ENCODE measurements around the gene NUS1.
"Not testable (repeated sequence)": the region's sequence is repeated elsewhere in the genome, so short reads cannot be mapped to it uniquely, and the experiment has no call there.

DNA sequence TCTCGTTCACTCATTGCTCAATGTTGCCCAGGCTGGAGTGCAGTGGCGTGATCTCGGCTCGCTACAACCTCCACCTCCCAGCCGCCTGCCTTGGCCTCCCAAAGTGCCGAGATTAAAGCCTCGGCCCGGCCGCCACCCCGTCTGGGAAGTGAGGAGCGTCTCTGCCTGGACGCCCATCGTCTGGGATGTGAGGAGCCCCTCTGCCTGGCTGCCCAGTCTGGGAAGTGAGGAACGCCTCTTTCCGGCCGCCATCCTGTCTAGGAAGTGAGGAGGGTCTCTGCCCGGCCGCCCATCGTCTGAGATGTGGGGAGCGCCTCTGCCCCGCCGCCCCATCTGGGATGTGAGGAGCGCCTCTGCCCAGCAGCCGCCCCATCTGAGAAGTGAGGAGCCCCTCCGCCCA is 75.4 kb downstream of the NUS1 start:
- not testable (repeated sequence) for TF ChIP-seq ZNF274 (IDR thresholded peaks at IDR 0.05; ENCODE audit: borderline replicate concordance, low read depth, low read length); SP1 (CRISPR knock-in tag; IDR thresholded peaks at IDR 0.05); ELK1 (CRISPR knock-in tag; IDR thresholded peaks at IDR 0.05); POLR2A (conservative IDR thresholded peaks at IDR 0.05); HDGF (IDR thresholded peaks at IDR 0.05); CBX1 (IDR thresholded peaks at IDR 0.05; ENCODE audit: low read depth); NFYB (IDR thresholded peaks at IDR 0.05; ENCODE audit: extremely low read depth, insufficient read length); BRF1 (IDR thresholded peaks at IDR 0.05; ENCODE audit: borderline replicate concordance, extremely low read depth, insufficient read length); HCFC1 (IDR thresholded peaks at IDR 0.05; ENCODE audit: low read depth, low read length); SAFB2 (IDR thresholded peaks at IDR 0.05; ENCODE audit: borderline replicate concordance, low read depth, low read length, severe bottlenecking)
